ENCODE measurements around the gene VAV2.
"Not testable (repeated sequence)": the region's sequence is repeated elsewhere in the genome, so short reads cannot be mapped to it uniquely, and the experiment has no call there.

DNA sequence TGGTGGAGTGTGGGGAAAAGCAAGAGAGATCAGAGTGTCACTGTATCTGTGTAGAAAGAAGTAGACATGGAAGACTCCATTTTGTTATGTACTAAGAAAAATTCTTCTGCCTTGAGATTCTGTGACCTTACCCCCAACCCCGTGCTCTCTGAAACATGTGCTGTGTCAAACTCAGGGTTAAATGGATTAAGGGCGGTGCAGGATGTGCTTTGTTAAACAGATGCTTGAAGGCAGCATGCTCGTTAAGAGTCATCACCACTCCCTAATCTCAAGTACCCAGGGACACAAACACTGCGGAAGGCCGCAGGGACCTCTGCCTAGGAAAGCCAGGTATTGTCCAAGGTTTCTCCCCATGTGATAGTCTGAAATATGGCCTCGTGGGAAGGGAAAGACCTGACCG lies 34.4 kb downstream of the VAV2 start:
- TF ChIP-seq, protein P1, sequence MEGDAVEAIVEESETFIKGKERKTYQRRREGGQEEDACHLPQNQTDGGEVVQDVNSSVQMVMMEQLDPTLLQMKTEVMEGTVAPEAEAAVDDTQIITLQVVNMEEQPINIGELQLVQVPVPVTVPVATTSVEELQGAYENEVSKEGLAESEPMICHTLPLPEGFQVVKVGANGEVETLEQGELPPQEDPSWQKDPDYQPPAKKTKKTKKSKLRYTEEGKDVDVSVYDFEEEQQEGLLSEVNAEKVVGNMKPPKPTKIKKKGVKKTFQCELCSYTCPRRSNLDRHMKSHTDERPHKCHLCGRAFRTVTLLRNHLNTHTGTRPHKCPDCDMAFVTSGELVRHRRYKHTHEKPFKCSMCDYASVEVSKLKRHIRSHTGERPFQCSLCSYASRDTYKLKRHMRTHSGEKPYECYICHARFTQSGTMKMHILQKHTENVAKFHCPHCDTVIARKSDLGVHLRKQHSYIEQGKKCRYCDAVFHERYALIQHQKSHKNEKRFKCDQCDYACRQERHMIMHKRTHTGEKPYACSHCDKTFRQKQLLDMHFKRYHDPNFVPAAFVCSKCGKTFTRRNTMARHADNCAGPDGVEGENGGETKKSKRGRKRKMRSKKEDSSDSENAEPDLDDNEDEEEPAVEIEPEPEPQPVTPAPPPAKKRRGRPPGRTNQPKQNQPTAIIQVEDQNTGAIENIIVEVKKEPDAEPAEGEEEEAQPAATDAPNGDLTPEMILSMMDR (IDR thresholded peaks at IDR 0.05): not testable (repeated sequence)
- not testable (repeated sequence) for TF ChIP-seq POLR2A (IDR thresholded peaks at IDR 0.05)
